GM23338 (cell line): ENCODE measurements around the gene PYY. TPM values are rescaled to one million over a fixed set of nuclear protein-coding genes. Genes with fewer than 3 reads are reported as not detected.

Source experiments
- ATAC-seq: fragments of 200-7000 bp; cut with Tn5 transposase; 3 replicates; pipeline ENCODE4 v1.9.1; 2020
- DNase-seq: peaks from one replicate; pipeline ENCODE4 v3.0.0-alpha.2; 2015; ENCODE audit warnings: low spot score
- H2AFZ ChIP-seq: fragments of 200-600 bp; sonication (generic); 2 replicates; pipeline ENCODE4 v1.8.0; 2016; ENCODE audit warnings: antibody characterized with exemption, mild to moderate bottlenecking, moderate library complexity
- H3F3A ChIP-seq: fragments of 200-600 bp; sonication (generic); replicated peaks from 2 replicates; pipeline ENCODE4 v1.8.0; 2017; ENCODE audit warnings: antibody characterized with exemption, mixed run types, low read depth
- H3K27ac ChIP-seq: fragments of 200-600 bp; sonication (generic); 2 replicates; pipeline ENCODE4 v1.6.1; 2016; ENCODE audit warnings: low read depth
- H3K27me3 ChIP-seq: fragments of 200-600 bp; sonication (generic); 2 replicates; pipeline ENCODE4 v1.8.0; 2016; ENCODE audit warnings: mild to moderate bottlenecking, mixed run types, moderate library complexity; ENCODE audit not compliant: insufficient read depth
- H3K36me3 ChIP-seq: fragments of 200-600 bp; sonication (generic); 2 replicates; pipeline ENCODE4 v1.8.0; 2016; ENCODE audit warnings: mild to moderate bottlenecking; ENCODE audit not compliant: insufficient read depth
- H3K4me1 ChIP-seq: fragments of 200-600 bp; sonication (generic); 2 replicates; pipeline ENCODE4 v1.8.0; 2016; ENCODE audit warnings: mild to moderate bottlenecking, moderate library complexity; ENCODE audit not compliant: insufficient read depth
- H3K4me2 ChIP-seq: fragments of 200-600 bp; sonication (generic); 2 replicates; pipeline ENCODE4 v1.7.1; 2017; ENCODE audit warnings: mixed run types
- H3K4me3 ChIP-seq: fragments of 200-600 bp; sonication (generic); 2 replicates; pipeline ENCODE4 v1.6.1; 2016; ENCODE audit warnings: mixed run types
- H3K79me2 ChIP-seq: fragments of 200-600 bp; sonication (generic); replicated peaks from 2 replicates; pipeline ENCODE4 v1.8.0; 2017; ENCODE audit warnings: mild to moderate bottlenecking; ENCODE audit not compliant: insufficient read depth
- H3K9me2 ChIP-seq: fragments of 200-600 bp; sonication (generic); 2 replicates; pipeline ENCODE4 v1.8.0; 2017; ENCODE audit not compliant: insufficient read depth
- H4K20me1 ChIP-seq: fragments of 200-600 bp; sonication (generic); replicated peaks from 2 replicates; pipeline ENCODE4 v1.8.0; 2017; ENCODE audit warnings: mild to moderate bottlenecking; ENCODE audit not compliant: insufficient read depth
- H3K27ac Mint-ChIP-seq: 2 replicates; pipeline ENCODE4 v1.8.0; 2020; ENCODE audit warnings: inconsistent platforms, mild to moderate bottlenecking, moderate library complexity, mixed read lengths
- H3K27me3 Mint-ChIP-seq: 3 replicates; pipeline ENCODE4 v1.8.0; 2022; ENCODE audit warnings: low read depth, mild to moderate bottlenecking, moderate library complexity, mixed read lengths, inconsistent platforms; ENCODE audit not compliant: insufficient read depth, poor library complexity
- H3K36me3 Mint-ChIP-seq: 3 replicates; pipeline ENCODE4 v1.8.0; 2021; ENCODE audit warnings: low read depth, mild to moderate bottlenecking, inconsistent platforms, moderate library complexity, mixed read lengths
- H3K4me1 Mint-ChIP-seq: 3 replicates; pipeline ENCODE4 v1.8.0; 2020; ENCODE audit warnings: mild to moderate bottlenecking, inconsistent platforms, mixed read lengths
- H3K4me3 Mint-ChIP-seq: 3 replicates; pipeline ENCODE4 v1.8.0; 2021; ENCODE audit warnings: moderate library complexity, mild to moderate bottlenecking, inconsistent platforms, mixed read lengths
- H3K9me3 Mint-ChIP-seq: 3 replicates; pipeline ENCODE4 v1.8.0; 2020; ENCODE audit warnings: moderate library complexity, mild to moderate bottlenecking, inconsistent platforms, mixed read lengths
- CREB1 ChIP-seq: fragments of 250-450 bp; sonication (Bioruptor Pico); IDR thresholded peaks from 2 replicates; pipeline ENCODE4 v1.5.0; 2020; ENCODE audit warnings: low read depth, mild to moderate bottlenecking, moderate library complexity
- ETS1 ChIP-seq: IDR thresholded peaks from 2 replicates; pipeline ENCODE4 v1.6.1; 2016; ENCODE audit warnings: antibody characterized with exemption
- EZH2 ChIP-seq: fragments of 200-600 bp; sonication (generic); IDR thresholded peaks from one replicate; pipeline ENCODE4 v1.8.0; 2017; ENCODE audit warnings: antibody characterized with exemption, mild to moderate bottlenecking, low read depth; ENCODE audit not compliant: unreplicated experiment
- EZH2phosphoT487 ChIP-seq: fragments of 200-600 bp; sonication (generic); IDR thresholded peaks from one replicate; pipeline ENCODE4 v1.8.1; 2018; ENCODE audit warnings: antibody characterized with exemption; ENCODE audit not compliant: unreplicated experiment
- JUNB ChIP-seq: IDR thresholded peaks from one replicate; pipeline ENCODE4 v1.6.1; 2016; ENCODE audit warnings: antibody characterized with exemption; ENCODE audit not compliant: unreplicated experiment
- NANOG ChIP-seq: IDR thresholded peaks from 2 replicates; pipeline ENCODE4 v1.6.1; 2016; ENCODE audit warnings: antibody characterized with exemption, borderline replicate concordance
- POLR2AphosphoS5 ChIP-seq: IDR thresholded peaks from 2 replicates; pipeline ENCODE4 v1.6.1; 2016; ENCODE audit warnings: antibody characterized with exemption, low read depth
- REST ChIP-seq: IDR thresholded peaks from one replicate; pipeline ENCODE4 v1.6.1; 2018; ENCODE audit warnings: antibody characterized with exemption; ENCODE audit not compliant: unreplicated experiment
- STAT1 ChIP-seq: IDR thresholded peaks from one replicate; pipeline ENCODE4 v1.6.1; 2016; ENCODE audit warnings: antibody characterized with exemption; ENCODE audit not compliant: unreplicated experiment
- ZNF114 ChIP-seq: fragments of 250-450 bp; sonication (Bioruptor Pico); IDR thresholded peaks from 2 replicates; pipeline ENCODE4 v1.5.0; 2020; ENCODE audit warnings: mild to moderate bottlenecking, moderate library complexity
- ZNF331 ChIP-seq: fragments of 250-450 bp; sonication (Bioruptor Pico); IDR thresholded peaks from 2 replicates; pipeline ENCODE4 v1.5.0; 2020; ENCODE audit warnings: low read depth, mild to moderate bottlenecking, moderate library complexity
- polyA plus RNA-seq: library from polyadenylated mRNA; unstranded; fragments of >200 nt; fragmentation: Nextera tagmentation; extraction: Ambion mirVana; gene quantifications from 2 replicates; pipeline ENCODE4 v1.2.1, GENCODE V29; 2016
- total RNA-seq: library from RNA; depleted of rRNA; stranded (reverse); fragments of >200 nt; shearing (Covaris generic); gene quantifications from 2 replicates; pipeline ENCODE4 v1.2.3, GENCODE V29; 2014
- TF ChIP-seq, protein P1 (sequence below): fragments of 250-450 bp; sonication (Bioruptor Pico); IDR thresholded peaks from 2 replicates; pipeline ENCODE4 v1.5.0; 2020; ENCODE audit warnings: mild to moderate bottlenecking, moderate library complexity
- TF ChIP-seq, protein P2 (sequence below), 2 experiments: fragments of 200-600 bp in 1 of 2; sonication (generic) in 1 of 2; conservative IDR thresholded peaks; 2 replicates each; pipeline versions ENCODE4 v1.5.1 to v1.6.1; 2016 to 2017; ENCODE audit warnings: antibody characterized with exemption in 2 of 2, low read depth in 2 of 2, mild to moderate bottlenecking in 2 of 2, moderate library complexity in 1 of 2

Gene PYY
- total and polyA plus RNA-seq, 2 experiments from 2014 or later, result 0.56 to 8.5 TPM

GRCh38 chr17:43983196-43983514, 29.4 kb upstream of the PYY start:
- Histone ChIP-seq H3F3A (0 out of 2 replicates have a peak, but pooled peaks cover 3% of the 10 kb centered on the region), H3K4me2 (peak overlapping the region; percentile 90), H2AFZ (peak overlapping the region; percentile 100), H3K9me2 (no peaks in the 10 kb centered on the region), H3K4me1 (peaks cover 8% of the 10 kb centered on the region; the same call in 1 of the 2 replicates), H3K36me3 (no peaks in the 10 kb centered on the region), H3K4me3 (peak overlapping the region; percentile 73), H3K79me2 (no peaks in the 10 kb centered on the region), H3K27ac (no peak overlapping the region), H4K20me1 (no peaks in the 10 kb centered on the region), H3K27me3 (peaks cover 37% of the 10 kb centered on the region)
- no peaks in the 10 kb centered on the region for H3K36me3 Mint-ChIP-seq
- H3K27ac Mint-ChIP-seq, result no peak overlapping the region
- H3K9me3 Mint-ChIP-seq, result no peaks in the 10 kb centered on the region
- H3K4me1 Mint-ChIP-seq, result peaks cover 12% of the 10 kb centered on the region; the same call in 2 of the 3 replicates
- DNase-seq (no peak), ATAC-seq (no peak)
- TF ChIP-seq ETS1, result no peak
- TF ChIP-seq, protein P1, sequence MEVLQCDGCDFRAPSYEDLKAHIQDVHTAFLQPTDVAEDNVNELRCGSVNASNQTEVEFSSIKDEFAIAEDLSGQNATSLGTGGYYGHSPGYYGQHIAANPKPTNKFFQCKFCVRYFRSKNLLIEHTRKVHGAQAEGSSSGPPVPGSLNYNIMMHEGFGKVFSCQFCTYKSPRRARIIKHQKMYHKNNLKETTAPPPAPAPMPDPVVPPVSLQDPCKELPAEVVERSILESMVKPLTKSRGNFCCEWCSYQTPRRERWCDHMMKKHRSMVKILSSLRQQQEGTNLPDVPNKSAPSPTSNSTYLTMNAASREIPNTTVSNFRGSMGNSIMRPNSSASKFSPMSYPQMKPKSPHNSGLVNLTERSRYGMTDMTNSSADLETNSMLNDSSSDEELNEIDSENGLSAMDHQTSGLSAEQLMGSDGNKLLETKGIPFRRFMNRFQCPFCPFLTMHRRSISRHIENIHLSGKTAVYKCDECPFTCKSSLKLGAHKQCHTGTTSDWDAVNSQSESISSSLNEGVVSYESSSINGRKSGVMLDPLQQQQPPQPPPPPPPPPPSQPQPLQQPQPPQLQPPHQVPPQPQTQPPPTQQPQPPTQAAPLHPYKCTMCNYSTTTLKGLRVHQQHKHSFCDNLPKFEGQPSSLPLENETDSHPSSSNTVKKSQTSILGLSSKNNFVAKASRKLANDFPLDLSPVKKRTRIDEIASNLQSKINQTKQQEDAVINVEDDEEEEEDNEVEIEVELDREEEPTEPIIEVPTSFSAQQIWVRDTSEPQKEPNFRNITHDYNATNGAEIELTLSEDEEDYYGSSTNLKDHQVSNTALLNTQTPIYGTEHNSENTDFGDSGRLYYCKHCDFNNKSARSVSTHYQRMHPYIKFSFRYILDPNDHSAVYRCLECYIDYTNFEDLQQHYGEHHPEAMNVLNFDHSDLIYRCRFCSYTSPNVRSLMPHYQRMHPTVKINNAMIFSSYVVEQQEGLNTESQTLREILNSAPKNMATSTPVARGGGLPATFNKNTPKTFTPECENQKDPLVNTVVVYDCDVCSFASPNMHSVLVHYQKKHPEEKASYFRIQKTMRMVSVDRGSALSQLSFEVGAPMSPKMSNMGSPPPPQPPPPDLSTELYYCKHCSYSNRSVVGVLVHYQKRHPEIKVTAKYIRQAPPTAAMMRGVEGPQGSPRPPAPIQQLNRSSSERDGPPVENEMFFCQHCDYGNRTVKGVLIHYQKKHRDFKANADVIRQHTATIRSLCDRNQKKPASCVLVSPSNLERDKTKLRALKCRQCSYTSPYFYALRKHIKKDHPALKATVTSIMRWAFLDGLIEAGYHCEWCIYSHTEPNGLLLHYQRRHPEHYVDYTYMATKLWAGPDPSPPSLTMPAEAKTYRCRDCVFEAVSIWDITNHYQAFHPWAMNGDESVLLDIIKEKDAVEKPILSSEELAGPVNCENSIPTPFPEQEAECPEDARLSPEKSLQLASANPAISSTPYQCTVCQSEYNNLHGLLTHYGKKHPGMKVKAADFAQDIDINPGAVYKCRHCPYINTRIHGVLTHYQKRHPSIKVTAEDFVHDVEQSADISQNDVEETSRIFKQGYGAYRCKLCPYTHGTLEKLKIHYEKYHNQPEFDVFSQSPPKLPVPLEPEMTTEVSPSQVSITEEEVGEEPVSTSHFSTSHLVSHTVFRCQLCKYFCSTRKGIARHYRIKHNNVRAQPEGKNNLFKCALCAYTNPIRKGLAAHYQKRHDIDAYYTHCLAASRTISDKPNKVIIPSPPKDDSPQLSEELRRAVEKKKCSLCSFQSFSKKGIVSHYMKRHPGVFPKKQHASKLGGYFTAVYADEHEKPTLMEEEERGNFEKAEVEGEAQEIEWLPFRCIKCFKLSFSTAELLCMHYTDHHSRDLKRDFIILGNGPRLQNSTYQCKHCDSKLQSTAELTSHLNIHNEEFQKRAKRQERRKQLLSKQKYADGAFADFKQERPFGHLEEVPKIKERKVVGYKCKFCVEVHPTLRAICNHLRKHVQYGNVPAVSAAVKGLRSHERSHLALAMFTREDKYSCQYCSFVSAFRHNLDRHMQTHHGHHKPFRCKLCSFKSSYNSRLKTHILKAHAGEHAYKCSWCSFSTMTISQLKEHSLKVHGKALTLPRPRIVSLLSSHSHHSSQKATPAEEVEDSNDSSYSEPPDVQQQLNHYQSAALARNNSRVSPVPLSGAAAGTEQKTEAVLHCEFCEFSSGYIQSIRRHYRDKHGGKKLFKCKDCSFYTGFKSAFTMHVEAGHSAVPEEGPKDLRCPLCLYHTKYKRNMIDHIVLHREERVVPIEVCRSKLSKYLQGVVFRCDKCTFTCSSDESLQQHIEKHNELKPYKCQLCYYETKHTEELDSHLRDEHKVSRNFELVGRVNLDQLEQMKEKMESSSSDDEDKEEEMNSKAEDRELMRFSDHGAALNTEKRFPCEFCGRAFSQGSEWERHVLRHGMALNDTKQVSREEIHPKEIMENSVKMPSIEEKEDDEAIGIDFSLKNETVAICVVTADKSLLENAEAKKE, result no peak
- no peak for TF ChIP-seq JUNB
- TF ChIP-seq EZH2, result no peak
- no peak for TF ChIP-seq POLR2AphosphoS5
- TF ChIP-seq STAT1, result no peak
- TF ChIP-seq EZH2phosphoT487, result no peak
- no peak for TF ChIP-seq ZNF114 (CRISPR knock-in tag)
- TF ChIP-seq ZNF331 (CRISPR knock-in tag), result no peak
- no peak for TF ChIP-seq NANOG
- TF ChIP-seq, protein P2, sequence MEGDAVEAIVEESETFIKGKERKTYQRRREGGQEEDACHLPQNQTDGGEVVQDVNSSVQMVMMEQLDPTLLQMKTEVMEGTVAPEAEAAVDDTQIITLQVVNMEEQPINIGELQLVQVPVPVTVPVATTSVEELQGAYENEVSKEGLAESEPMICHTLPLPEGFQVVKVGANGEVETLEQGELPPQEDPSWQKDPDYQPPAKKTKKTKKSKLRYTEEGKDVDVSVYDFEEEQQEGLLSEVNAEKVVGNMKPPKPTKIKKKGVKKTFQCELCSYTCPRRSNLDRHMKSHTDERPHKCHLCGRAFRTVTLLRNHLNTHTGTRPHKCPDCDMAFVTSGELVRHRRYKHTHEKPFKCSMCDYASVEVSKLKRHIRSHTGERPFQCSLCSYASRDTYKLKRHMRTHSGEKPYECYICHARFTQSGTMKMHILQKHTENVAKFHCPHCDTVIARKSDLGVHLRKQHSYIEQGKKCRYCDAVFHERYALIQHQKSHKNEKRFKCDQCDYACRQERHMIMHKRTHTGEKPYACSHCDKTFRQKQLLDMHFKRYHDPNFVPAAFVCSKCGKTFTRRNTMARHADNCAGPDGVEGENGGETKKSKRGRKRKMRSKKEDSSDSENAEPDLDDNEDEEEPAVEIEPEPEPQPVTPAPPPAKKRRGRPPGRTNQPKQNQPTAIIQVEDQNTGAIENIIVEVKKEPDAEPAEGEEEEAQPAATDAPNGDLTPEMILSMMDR (conservative IDR thresholded peaks at IDR 0.05; ENCODE audit: low read depth in 2 of 2), result no peak
- no peak for TF ChIP-seq REST
- no peak for TF ChIP-seq CREB1
- peak overlapping the region; percentile 79 for H3K4me3 Mint-ChIP-seq
- peaks cover 22% of the 10 kb centered on the region for H3K27me3 Mint-ChIP-seq
